ENCODE measurements around the gene PLXNA4. TPM values are rescaled to one million over a fixed set of nuclear protein-coding genes. Genes with fewer than 3 reads are reported as not detected.

The PLXNA4 gene
- total RNA-seq, 4 donors from 2014 or later = 1.1 to 2.8 (median 1.4) TPM

GRCh38 chr7:132574223-132574622, 2.0 kb downstream of the PLXNA4 start:
- intact Hi-C loops (cut with DNase I; ENCODE audit: low total_unique reads) = no loop called here
- TF ChIP-seq POLR2AphosphoS5 (IDR thresholded peaks at IDR 0.05) (no peak), POLR2A (IDR thresholded peaks at IDR 0.05) (no peak), CTCF (IDR thresholded peaks at IDR 0.05) (no peak), EP300 (IDR thresholded peaks at IDR 0.05; ENCODE audit: low read depth) (no peak)

GRCh38 chr7:132573251-132573955, 2.9 kb downstream of the PLXNA4 start:
- no peaks in the 10 kb centered on the region for H3K36me3 ChIP-seq
- no peaks in the 10 kb centered on the region for H3K9me3 ChIP-seq
- no peak for TF ChIP-seq POLR2A (IDR thresholded peaks at IDR 0.05)
- no peak for TF ChIP-seq POLR2AphosphoS5 (IDR thresholded peaks at IDR 0.05)
- no peak for TF ChIP-seq CTCF (IDR thresholded peaks at IDR 0.05)
- TF ChIP-seq EP300 (IDR thresholded peaks at IDR 0.05; ENCODE audit: low read depth) = no peak
- intact Hi-C loops (cut with DNase I; ENCODE audit: low total_unique reads) = no loop called here
- in situ Hi-C loops (cut with MboI; ENCODE audit: low pct_ligation_motif_present in 1 of 4, low pct_unique_long_range_greater_than_20kb in 1 of 4, low sequenced_read_pairs in 3 of 4) = loop anchor here in 3 of 4 donors (5.0 to 10.0 kb wide), 3 partner anchors 259 to 629 kb away; no protein-coding TSS in a partner anchor
- H3K4me1 ChIP-seq = peaks cover 7 to 23% (median 18%) of the 10 kb centered on the region in 4 donors
- peaks cover 94% of the 10 kb centered on the region for H3K27me3 ChIP-seq
- 55 to 56% methylated on average over 3 to 13 of the region's 13 CpGs for WGBS, 2 donors (ENCODE audit: low coverage in 1 of 2)
- no peak overlapping the region for H3K4me3 ChIP-seq
- no peak overlapping the region for H3K27ac ChIP-seq
- no peak for DNase-seq

More at GRCh38 chr7:132574223-132574622, 2.0 kb downstream of the PLXNA4 start:
- Histone ChIP-seq H3K36me3 (no peaks in the 10 kb centered on the region), H3K4me3 (no peak overlapping the region), H3K9me3 (no peaks in the 10 kb centered on the region), H3K27me3 (peaks cover 94% of the 10 kb centered on the region), H3K27ac (no peak overlapping the region), H3K4me1 (peaks cover 7 to 23% (median 18%) of the 10 kb centered on the region in 4 donors)
- no peak for DNase-seq
- WGBS, 2 donors (ENCODE audit: low coverage in 1 of 2) = 60% methylated on average over 8 of the region's 8 CpGs; no CpG with 5 or more reads in 1 of the 2 donors
- in situ Hi-C loops (cut with MboI; ENCODE audit: low pct_ligation_motif_present in 1 of 4, low pct_unique_long_range_greater_than_20kb in 1 of 4, low sequenced_read_pairs in 3 of 4) = loop anchor here in 3 of 4 donors (5.0 to 10.0 kb wide), 3 partner anchors 259 to 629 kb away; no protein-coding TSS in a partner anchor

GRCh38 chr7:132572526-132572925, 3.7 kb downstream of the PLXNA4 start:
- Histone ChIP-seq H3K27me3 (peaks cover 85% of the 10 kb centered on the region), H3K36me3 (no peaks in the 10 kb centered on the region), H3K4me1 (peaks cover 7 to 21% (median 18%) of the 10 kb centered on the region in 4 donors), H3K27ac (no peak overlapping the region), H3K9me3 (no peaks in the 10 kb centered on the region), H3K4me3 (no peak overlapping the region)
- no peak for DNase-seq
- 40 to 74% methylated on average over 1 to 3 of the region's 3 CpGs for WGBS, 2 donors (ENCODE audit: low coverage in 1 of 2)
- no peak for TF ChIP-seq POLR2A (IDR thresholded peaks at IDR 0.05)
- TF ChIP-seq CTCF (IDR thresholded peaks at IDR 0.05) = no peak
- no peak for TF ChIP-seq EP300 (IDR thresholded peaks at IDR 0.05; ENCODE audit: low read depth)
- no peak for TF ChIP-seq POLR2AphosphoS5 (IDR thresholded peaks at IDR 0.05)
- intact Hi-C loops (cut with DNase I; ENCODE audit: low total_unique reads) (no loop called here), in situ Hi-C loops (cut with MboI; ENCODE audit: low pct_ligation_motif_present in 1 of 4, low pct_unique_long_range_greater_than_20kb in 1 of 4, low sequenced_read_pairs in 3 of 4) (loop anchor here in 3 of 4 donors (5.0 to 10.0 kb wide), 3 partner anchors 258 to 628 kb away; no protein-coding TSS in a partner anchor)

GRCh38 chr7:132571970-132572369, 4.3 kb downstream of the PLXNA4 start:
- in situ Hi-C loops (cut with MboI; ENCODE audit: low pct_ligation_motif_present in 1 of 4, low pct_unique_long_range_greater_than_20kb in 1 of 4, low sequenced_read_pairs in 3 of 4) = loop anchor here in 3 of 4 donors (5.0 to 10.0 kb wide), 3 partner anchors 257 to 627 kb away; no protein-coding TSS in a partner anchor
- intact Hi-C loops (cut with DNase I; ENCODE audit: low total_unique reads) = no loop called here
- WGBS, 2 donors (ENCODE audit: low coverage in 1 of 2) = 83% methylated on average over 2 of the region's 2 CpGs; no CpG with 5 or more reads in 1 of the 2 donors
- no peak for DNase-seq
- TF ChIP-seq CTCF (IDR thresholded peaks at IDR 0.05) (no peak), EP300 (IDR thresholded peaks at IDR 0.05; ENCODE audit: low read depth) (no peak), POLR2AphosphoS5 (IDR thresholded peaks at IDR 0.05) (no peak), POLR2A (IDR thresholded peaks at IDR 0.05) (no peak)
- Histone ChIP-seq H3K9me3 (no peaks in the 10 kb centered on the region), H3K36me3 (no peaks in the 10 kb centered on the region), H3K27me3 (peaks cover 80% of the 10 kb centered on the region), H3K4me1 (peaks cover 7 to 17% (median 17%) of the 10 kb centered on the region in 4 donors), H3K4me3 (no peak overlapping the region), H3K27ac (no peak overlapping the region)
